CD4-positive, alpha-beta T cell (primary cell): ENCODE measurements around the gene CSPG4. TPM values are rescaled to one million over a fixed set of nuclear protein-coding genes. Genes with fewer than 3 reads are reported as not detected.
"Not testable (repeated sequence)": the region's sequence is repeated elsewhere in the genome, so short reads cannot be mapped to it uniquely, and the experiment has no call there.

ENCODE experiments used
- ATAC-seq: fragments of 200-7000 bp; cut with Tn5 transposase; one replicate; pipeline ENCODE4 v1.10.0; 2022; ENCODE audit warnings: mild to moderate bottlenecking; ENCODE audit not compliant: poor library complexity
- CTCF ChIA-PET: fragments of 350-600 bp; sonication (Branson Sonifier 250); formaldehyde crosslinking; loops from one replicate; lab custom pipeline; 2021; ENCODE audit warnings: antibody characterized with exemption, inconsistent platforms; lab: Charles Lee
- POLR2A ChIA-PET: fragments of 350-600 bp; sonication (Branson Sonifier 250); formaldehyde crosslinking; loops from one replicate; lab custom pipeline; 2021; ENCODE audit warnings: antibody characterized with exemption, inconsistent platforms; lab: Charles Lee
- DNase-seq, 14 experiments: peaks; one replicate each; pipeline ENCODE4 v3.0.0-alpha.2; 2013 to 2020; ENCODE audit warnings: mixed read lengths in 2 of 14
- H3K27ac ChIP-seq, 2 donors: one replicate each; pipeline versions ENCODE4 v1.5.1 to v1.7.0; 2013; ENCODE audit warnings: low read length in 2 of 2, low read depth in 1 of 2, mild to moderate bottlenecking in 1 of 2
- H3K27me3 ChIP-seq, 2 experiments: 1 replicate in 1 of 2; 2 replicates in 1 of 2; pipeline versions ENCODE4 v1.6.1 to v1.7.0; 2013; ENCODE audit warnings: low read length in 2 of 2, control low read depth in 1 of 2, mild to moderate bottlenecking in 1 of 2, moderate library complexity in 1 of 2; ENCODE audit not compliant: insufficient read depth in 2 of 2, control insufficient read depth in 1 of 2
- H3K36me3 ChIP-seq: one replicate; pipeline ENCODE4 v1.6.1; 2013; ENCODE audit warnings: low read length, control low read depth; ENCODE audit not compliant: insufficient read depth
- H3K4me1 ChIP-seq: one replicate; pipeline ENCODE4 v1.6.1; 2013; ENCODE audit warnings: low read length, control low read depth; ENCODE audit not compliant: insufficient read depth
- H3K4me3 ChIP-seq: one replicate; pipeline ENCODE4 v1.5.1; 2013; ENCODE audit warnings: mild to moderate bottlenecking, low read length, moderate library complexity
- H3K9me3 ChIP-seq, 2 experiments: 1 replicate in 1 of 2; 2 replicates in 1 of 2; pipeline versions ENCODE4 v1.6.1 to v1.7.0; 2013; ENCODE audit warnings: low read length in 2 of 2, mild to moderate bottlenecking in 2 of 2, control low read depth in 1 of 2, moderate library complexity in 1 of 2; ENCODE audit not compliant: control insufficient read depth in 1 of 2, insufficient read depth in 1 of 2
- H3K27ac Mint-ChIP-seq: one replicate; pipeline ENCODE4 v1.8.0; 2020; ENCODE audit warnings: mixed read lengths
- H3K27me3 Mint-ChIP-seq: one replicate; pipeline ENCODE4 v1.8.0; 2021; ENCODE audit warnings: mixed read lengths
- H3K36me3 Mint-ChIP-seq: one replicate; pipeline ENCODE4 v1.8.0; 2021; ENCODE audit warnings: low read depth, mixed read lengths
- H3K4me1 Mint-ChIP-seq: one replicate; pipeline ENCODE4 v1.8.0; 2021; ENCODE audit warnings: low read depth, mixed read lengths
- H3K4me3 Mint-ChIP-seq: one replicate; pipeline ENCODE4 v1.8.0; 2020; ENCODE audit warnings: mild to moderate bottlenecking, mixed read lengths
- H3K9me3 Mint-ChIP-seq: one replicate; pipeline ENCODE4 v1.8.0; 2020; ENCODE audit warnings: mixed read lengths
- CTCF ChIP-seq: fragments of 200-600 bp; IDR thresholded peaks from one replicate; pipeline ENCODE4 v1.8.0; 2022; ENCODE audit warnings: antibody characterized with exemption, mild to moderate bottlenecking
- intact Hi-C, 2 experiments: fragments of 100-400 bp; cut with DNase I in 1 of 2; cut with micrococcal nuclease in 1 of 2; formaldehyde crosslinking; loops; one replicate each; pipeline versions ENCODE4 v1.15.1 to v1.9.0; 2023 to 2025; cut with DNase I, micrococcal nuclease
- total RNA-seq, 174 experiments: library from RNA in 2 of 174; stranded (reverse) in 2 of 174; gene quantifications; one replicate each; pipeline ENCODE4 v1.2.3 and lab custom pipeline; 2021 to 2026

CSPG4 gene
- total RNA-seq, 2 experiments from 2014 or later = not detected

GRCh38 chr15:75749820-75750219, 37.2 kb upstream of the CSPG4 start:
- Mint-ChIP-seq H3K27me3 (no peaks in the 10 kb centered on the region), H3K4me1 (peaks cover 10% of the 10 kb centered on the region), H3K4me3 (no peak overlapping the region), H3K9me3 (no peaks in the 10 kb centered on the region), H3K27ac (no peak overlapping the region), H3K36me3 (no peaks in the 10 kb centered on the region)
- no peak for ATAC-seq
- ChIA-PET CTCF (interaction anchor here (1.3 kb wide), 1 partner anchor 52 kb away, joined by 3 read pairs; no protein-coding TSS in a partner anchor), POLR2A (no interaction called here)
- no peak for TF ChIP-seq CTCF
- Histone ChIP-seq H3K9me3 (no peaks in the 10 kb centered on the region), H3K36me3 (no peaks in the 10 kb centered on the region), H3K4me1 (peaks cover 7% of the 10 kb centered on the region), H3K27ac (no peak overlapping the region), H3K27me3 (no peaks in the 10 kb centered on the region), H3K4me3 (no peak overlapping the region)
- intact Hi-C loops = no loop called here
- DNase-seq = peak in 1 of 14 experiments; percentile 8

- POLR2A ChIA-PET, intact Hi-C loops, H3K4me1 ChIP-seq, H3K9me3 Mint-ChIP-seq, H3K4me1 Mint-ChIP-seq, H3K27ac ChIP-seq, H3K27me3 ChIP-seq, H3K9me3 ChIP-seq, H3K27me3 Mint-ChIP-seq, H3K36me3 Mint-ChIP-seq, H3K27ac Mint-ChIP-seq, H3K36me3 ChIP-seq, H3K4me3 ChIP-seq: not testable (repeated sequence)
- peak overlapping the region; percentile 58 for H3K4me3 Mint-ChIP-seq
- DNase-seq (peak in 5 of 14 experiments; percentile 2 to 69 (median 37)), ATAC-seq (peak; percentile 71)
- CTCF ChIA-PET = interaction anchor here (1.3 kb wide), 1 partner anchor 53 kb away, joined by 3 read pairs; no protein-coding TSS in a partner anchor
Observed at GRCh38 chr15:75748882-75749281, 36.2 kb upstream of the CSPG4 start.

DNA sequence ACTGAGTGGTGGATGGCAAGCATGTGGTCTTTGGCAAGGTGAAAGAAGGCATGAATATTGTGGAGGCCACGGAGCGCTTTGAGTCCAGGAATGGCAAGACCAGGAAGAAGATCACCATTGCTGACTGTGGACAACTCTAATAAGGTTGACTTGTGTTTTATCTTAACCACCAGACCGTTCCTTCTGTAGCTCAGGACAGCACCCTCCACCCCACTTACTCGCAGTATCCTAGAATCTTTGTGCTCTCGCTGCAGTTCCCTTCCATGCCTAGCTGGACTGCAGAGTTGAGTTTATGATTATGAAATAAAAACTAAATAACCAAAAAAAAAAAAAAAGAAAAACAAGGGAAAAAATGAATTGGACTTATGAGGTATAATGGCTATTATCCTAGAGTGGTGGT, 34.5 kb upstream of the CSPG4 start:
- H3K4me3 ChIP-seq, H3K36me3 ChIP-seq, CTCF ChIA-PET, DNase-seq, H3K4me1 ChIP-seq, H3K9me3 Mint-ChIP-seq, intact Hi-C loops, ATAC-seq, H3K27ac ChIP-seq, H3K4me3 Mint-ChIP-seq, H3K36me3 Mint-ChIP-seq, H3K27me3 Mint-ChIP-seq, H3K4me1 Mint-ChIP-seq, H3K27ac Mint-ChIP-seq, H3K9me3 ChIP-seq, H3K27me3 ChIP-seq: not testable (repeated sequence)
- POLR2A ChIA-PET = interaction anchor here (0.7 kb wide), 2 partner anchors 107 to 399 kb away, joined by 4 to 6 read pairs; partner anchors contain the start of gene IMP3

- POLR2A ChIA-PET = no interaction called here
- H3K36me3 ChIP-seq = no peaks in the 10 kb centered on the region
- TF ChIP-seq CTCF = no peak
- CTCF ChIA-PET = no interaction called here
- H3K27ac Mint-ChIP-seq = no peak overlapping the region
- no peak overlapping the region for H3K27ac ChIP-seq
- H3K9me3 Mint-ChIP-seq = no peaks in the 10 kb centered on the region
- no peak for ATAC-seq
- H3K4me3 Mint-ChIP-seq = no peak overlapping the region
- H3K27me3 Mint-ChIP-seq = no peaks in the 10 kb centered on the region
- peaks cover 7% of the 10 kb centered on the region for H3K4me1 ChIP-seq
- H3K36me3 Mint-ChIP-seq = no peaks in the 10 kb centered on the region
- H3K4me3 ChIP-seq = no peak overlapping the region
- no peaks in the 10 kb centered on the region for H3K27me3 ChIP-seq
- H3K4me1 Mint-ChIP-seq = peaks cover 10% of the 10 kb centered on the region
- no peak for DNase-seq
- intact Hi-C loops = no loop called here
- H3K9me3 ChIP-seq = no peaks in the 10 kb centered on the region
Observed at GRCh38 chr15:75745305-75745704, 32.7 kb upstream of the CSPG4 start.

DNA sequence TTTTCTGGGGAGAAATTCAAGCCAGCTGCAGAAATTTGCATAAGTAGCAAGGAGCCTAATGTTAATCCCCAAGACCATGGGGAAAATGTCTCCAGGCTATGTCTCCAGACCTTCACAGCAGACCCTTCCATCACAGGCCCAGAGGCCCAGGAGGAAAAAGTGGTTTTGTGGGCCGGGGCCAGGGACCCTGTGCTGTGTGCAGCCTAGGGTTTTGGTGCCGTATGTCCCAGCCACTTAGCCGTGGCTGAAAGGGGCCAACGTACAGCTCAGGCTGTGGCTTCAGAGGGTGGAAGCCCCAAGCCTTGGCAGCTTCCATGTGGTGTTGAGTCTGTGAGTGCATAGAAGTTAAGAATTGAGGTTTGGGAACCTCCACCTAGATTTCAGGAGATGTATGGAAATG, 29.7 kb upstream of the CSPG4 start:
- H3K27ac ChIP-seq, DNase-seq, H3K27me3 ChIP-seq, H3K9me3 Mint-ChIP-seq, POLR2A ChIA-PET, H3K36me3 Mint-ChIP-seq, H3K4me3 ChIP-seq, H3K4me3 Mint-ChIP-seq, intact Hi-C loops, CTCF ChIA-PET, H3K36me3 ChIP-seq, H3K9me3 ChIP-seq, H3K27ac Mint-ChIP-seq, H3K27me3 Mint-ChIP-seq, ATAC-seq: not testable (repeated sequence)
- H3K4me1 ChIP-seq = peaks cover 19% of the 10 kb centered on the region
- H3K4me1 Mint-ChIP-seq = peaks cover 11% of the 10 kb centered on the region
